ENCODE measurements around the gene TESPA1.

TESPA1 gene

GRCh38 chr12:54929998-54930397 is 54.6 kb downstream of the TESPA1 start:
- TF ChIP-seq CTCF (conservative IDR thresholded peaks at IDR 0.05; ENCODE audit: low read length): no peak
- no peak overlapping the region for H3K4me3 ChIP-seq (ENCODE audit: low read length)
- no peak for DNase-seq (ENCODE audit: low read depth)

- no peak for TF ChIP-seq CTCF (conservative IDR thresholded peaks at IDR 0.05; ENCODE audit: low read length)
- no peak for DNase-seq (ENCODE audit: low read depth)
Measured at GRCh38 chr12:54926246-54926645, 58.3 kb downstream of the TESPA1 start.

GRCh38 chr12:54924972-54925707 is 59.4 kb downstream of the TESPA1 start:
- no peak for DNase-seq (ENCODE audit: low read depth)
- no peak for TF ChIP-seq CTCF (conservative IDR thresholded peaks at IDR 0.05; ENCODE audit: low read length)
- no peak overlapping the region for H3K4me3 ChIP-seq (ENCODE audit: low read length)

More at GRCh38 chr12:54926246-54926645, 58.3 kb downstream of the TESPA1 start:
- no peak overlapping the region for H3K4me3 ChIP-seq (ENCODE audit: low read length)

GRCh38 chr12:54917001-54917488 is 67.5 kb downstream of the TESPA1 start:
- DNase-seq (ENCODE audit: low read depth): no peak
- TF ChIP-seq CTCF (conservative IDR thresholded peaks at IDR 0.05; ENCODE audit: low read length): no peak
- no peak overlapping the region for H3K4me3 ChIP-seq (ENCODE audit: low read length)
